Measurements from ENCODE around the gene CHST9. TPM values are rescaled to one million over a fixed set of nuclear protein-coding genes. Genes with fewer than 3 reads are reported as not detected.
"Not testable (repeated sequence)": the region's sequence is repeated elsewhere in the genome, so short reads cannot be mapped to it uniquely, and the experiment has no call there.

The CHST9 gene
- total RNA-seq, 1 experiment from 2014 or later, result not detected

- no peak for DNase-seq (ENCODE audit: low read depth)
Observed at GRCh38 chr18:27005589-27005988, 179.5 kb downstream of the CHST9 start.

- no peak for DNase-seq (ENCODE audit: low read depth)
Observed at GRCh38 chr18:27004056-27004829, 180.9 kb downstream of the CHST9 start.

- no peak for DNase-seq (ENCODE audit: low read depth)
Observed at GRCh38 chr18:26999797-27000196, 185.3 kb downstream of the CHST9 start.

GRCh38 chr18:26993568-26993967 lies 191.5 kb downstream of the CHST9 start:
- no peak for DNase-seq (ENCODE audit: low read depth)

GRCh38 chr18:26992926-26993325 lies 192.2 kb downstream of the CHST9 start:
- no peak for DNase-seq (ENCODE audit: low read depth)

GRCh38 chr18:26989842-26990241 lies 195.3 kb downstream of the CHST9 start:
- DNase-seq (ENCODE audit: low read depth), result no peak

- DNase-seq (ENCODE audit: low read depth), result no peak
Observed at GRCh38 chr18:26981360-26982082, 203.6 kb downstream of the CHST9 start.

- no peak for DNase-seq (ENCODE audit: low read depth)
Observed at GRCh38 chr18:26978812-26979341, 206.2 kb downstream of the CHST9 start.

GRCh38 chr18:26977781-26978180 lies 207.3 kb downstream of the CHST9 start:
- DNase-seq (ENCODE audit: low read depth), result no peak

GRCh38 chr18:26976206-26976605 lies 208.9 kb downstream of the CHST9 start:
- no peak for DNase-seq (ENCODE audit: low read depth)

GRCh38 chr18:26972549-26972948 lies 212.6 kb downstream of the CHST9 start:
- DNase-seq (ENCODE audit: low read depth), result not testable (repeated sequence)

- DNase-seq (ENCODE audit: low read depth), result no peak
Observed at GRCh38 chr18:26971409-26971808, 213.7 kb downstream of the CHST9 start.

GRCh38 chr18:26970637-26971036 lies 214.5 kb downstream of the CHST9 start:
- no peak for DNase-seq (ENCODE audit: low read depth)

GRCh38 chr18:26965206-26965605 lies 219.9 kb downstream of the CHST9 start:
- DNase-seq (ENCODE audit: low read depth), result no peak

- DNase-seq (ENCODE audit: low read depth), result no peak
Observed at GRCh38 chr18:26963292-26963691, 221.8 kb downstream of the CHST9 start.

GRCh38 chr18:26961839-26962238 lies 223.3 kb downstream of the CHST9 start:
- DNase-seq (ENCODE audit: low read depth), result no peak

GRCh38 chr18:26960911-26961310 lies 224.2 kb downstream of the CHST9 start:
- no peak for DNase-seq (ENCODE audit: low read depth)

GRCh38 chr18:26956863-26957262 lies 228.2 kb downstream of the CHST9 start:
- DNase-seq (ENCODE audit: low read depth), result no peak

- DNase-seq (ENCODE audit: low read depth), result no peak
Observed at GRCh38 chr18:26948703-26949102, 236.4 kb downstream of the CHST9 start.

- DNase-seq (ENCODE audit: low read depth), result no peak
Observed at GRCh38 chr18:26943906-26944305, 241.2 kb downstream of the CHST9 start.

GRCh38 chr18:26941584-26941983 lies 243.5 kb downstream of the CHST9 start:
- DNase-seq (ENCODE audit: low read depth), result no peak

GRCh38 chr18:26940744-26941398 lies 244.2 kb downstream of the CHST9 start:
- DNase-seq (ENCODE audit: low read depth), result no peak

All from LHCN-M2 (cell line).